IgD-negative memory B cell (primary cell): ENCODE results near the gene TRMT44. TPM values are rescaled to one million over a fixed set of nuclear protein-coding genes. Genes with fewer than 3 reads are reported as not detected.

Experiments
- H3K27ac Mint-ChIP-seq, 3 donors: one replicate each; pipeline ENCODE4 v1.8.0; 2020 to 2022; ENCODE audit warnings: mild to moderate bottlenecking in 3 of 3, mixed read lengths in 3 of 3, moderate library complexity in 1 of 3
- H3K27me3 Mint-ChIP-seq: one replicate; pipeline ENCODE4 v1.8.0; 2021; ENCODE audit warnings: mixed read lengths
- H3K36me3 Mint-ChIP-seq: one replicate; pipeline ENCODE4 v1.8.0; 2020; ENCODE audit warnings: mild to moderate bottlenecking, mixed read lengths
- H3K4me1 Mint-ChIP-seq, 3 donors: one replicate each; pipeline ENCODE4 v1.8.0; 2020 to 2022; ENCODE audit warnings: mixed read lengths in 3 of 3, mild to moderate bottlenecking in 1 of 3
- H3K4me3 Mint-ChIP-seq, 4 donors: one replicate each; pipeline ENCODE4 v1.8.0; 2020 to 2022; ENCODE audit warnings: mild to moderate bottlenecking in 4 of 4, mixed read lengths in 4 of 4, moderate library complexity in 3 of 4
- H3K9me3 Mint-ChIP-seq, 3 donors: one replicate each; pipeline ENCODE4 v1.8.0; 2020 to 2021; ENCODE audit warnings: mixed read lengths in 3 of 3, mild to moderate bottlenecking in 1 of 3
- polyA plus RNA-seq: library from polyadenylated mRNA; unstranded; fragments of 300-500 nt; fragmentation: Illumina TruSeq; gene quantifications from one replicate; pipeline ENCODE4 v1.2.3, GENCODE V29; 2021

TRMT44 gene
- polyA plus RNA-seq, 1 donor from 2014 or later: 18.0 TPM

- Mint-ChIP-seq H3K9me3 (peaks cover 3 to 5% (median 3%) of the 10 kb centered on the region in 3 donors), H3K27ac (no peak overlapping the region), H3K4me3 (no peak overlapping the region), H3K36me3 (peaks cover 2% of the 10 kb centered on the region), H3K27me3 (peaks cover 2% of the 10 kb centered on the region), H3K4me1 (no peaks in the 10 kb centered on the region)
Measured at GRCh38 chr4:8500966-8501365, 60.4 kb downstream of the TRMT44 start.

- Mint-ChIP-seq H3K9me3 (peaks cover 3 to 4% (median 3%) of the 10 kb centered on the region in 3 donors), H3K4me1 (no peaks in the 10 kb centered on the region), H3K36me3 (peaks cover 2% of the 10 kb centered on the region), H3K4me3 (peak overlapping the region in 1 of 4 donors; percentile 12), H3K27me3 (no peaks in the 10 kb centered on the region), H3K27ac (no peak overlapping the region)
Measured at GRCh38 chr4:8501781-8502180, 61.2 kb downstream of the TRMT44 start.

GRCh38 chr4:8502371-8502770 is 61.8 kb downstream of the TRMT44 start:
- Mint-ChIP-seq H3K36me3 (peaks cover 2% of the 10 kb centered on the region), H3K27ac (no peak overlapping the region), H3K4me1 (peaks cover 0 to under 1% (median 0%) of the 10 kb centered on the region in 3 donors), H3K9me3 (peaks cover 3 to 4% (median 3%) of the 10 kb centered on the region in 3 donors), H3K27me3 (no peaks in the 10 kb centered on the region), H3K4me3 (no peak overlapping the region)

- no peak overlapping the region for H3K4me3 Mint-ChIP-seq
- H3K4me1 Mint-ChIP-seq: peaks cover 0 to 1% (median 0%) of the 10 kb centered on the region in 3 donors
- H3K9me3 Mint-ChIP-seq: peaks cover 0 to 3% (median 2%) of the 10 kb centered on the region in 3 donors
- H3K27ac Mint-ChIP-seq: no peak overlapping the region
- peaks cover 2% of the 10 kb centered on the region for H3K36me3 Mint-ChIP-seq
- no peaks in the 10 kb centered on the region for H3K27me3 Mint-ChIP-seq
Measured at GRCh38 chr4:8502836-8503585, 62.4 kb downstream of the TRMT44 start.

GRCh38 chr4:8503801-8504200 is 63.2 kb downstream of the TRMT44 start:
- Mint-ChIP-seq H3K36me3 (peaks cover 2% of the 10 kb centered on the region), H3K4me3 (no peak overlapping the region), H3K27ac (no peak overlapping the region), H3K4me1 (peaks cover 0 to 1% (median 0%) of the 10 kb centered on the region in 3 donors), H3K27me3 (no peaks in the 10 kb centered on the region), H3K9me3 (peaks cover 0 to 3% (median 2%) of the 10 kb centered on the region in 3 donors)

- peak overlapping the region in 1 of 4 donors; percentile 37 for H3K4me3 Mint-ChIP-seq
- H3K4me1 Mint-ChIP-seq: peaks cover 0 to 1% (median 0%) of the 10 kb centered on the region in 3 donors
- no peak overlapping the region for H3K27ac Mint-ChIP-seq
- H3K36me3 Mint-ChIP-seq: peaks cover 2% of the 10 kb centered on the region
- peaks cover 0 to 3% (median 2%) of the 10 kb centered on the region in 3 donors for H3K9me3 Mint-ChIP-seq
- no peaks in the 10 kb centered on the region for H3K27me3 Mint-ChIP-seq
Measured at GRCh38 chr4:8504279-8505007, 63.9 kb downstream of the TRMT44 start.

- Mint-ChIP-seq H3K9me3 (peaks cover 0 to 3% (median 2%) of the 10 kb centered on the region in 3 donors), H3K4me3 (no peak overlapping the region), H3K27ac (no peak overlapping the region), H3K36me3 (peaks cover 2% of the 10 kb centered on the region), H3K27me3 (no peaks in the 10 kb centered on the region), H3K4me1 (peaks cover 0 to 1% (median 0%) of the 10 kb centered on the region in 3 donors)
Measured at GRCh38 chr4:8505229-8505628, 64.7 kb downstream of the TRMT44 start.

- Mint-ChIP-seq H3K4me1 (peaks cover 0 to 1% (median 0%) of the 10 kb centered on the region in 3 donors), H3K4me3 (no peak overlapping the region), H3K27me3 (no peaks in the 10 kb centered on the region), H3K36me3 (peaks cover 2% of the 10 kb centered on the region), H3K27ac (no peak overlapping the region), H3K9me3 (peaks cover 0 to 3% (median 2%) of the 10 kb centered on the region in 3 donors)
Measured at GRCh38 chr4:8506006-8506372, 65.4 kb downstream of the TRMT44 start.

- H3K4me1 Mint-ChIP-seq: peaks cover 0 to 1% (median 0%) of the 10 kb centered on the region in 3 donors
- H3K36me3 Mint-ChIP-seq: peaks cover 2% of the 10 kb centered on the region
- H3K9me3 Mint-ChIP-seq: peaks cover 0 to 3% (median under 1%) of the 10 kb centered on the region in 3 donors
- no peaks in the 10 kb centered on the region for H3K27me3 Mint-ChIP-seq
- no peak overlapping the region for H3K27ac Mint-ChIP-seq
- H3K4me3 Mint-ChIP-seq: no peak overlapping the region
Measured at GRCh38 chr4:8506373-8507195, 66.0 kb downstream of the TRMT44 start.

- Mint-ChIP-seq H3K4me3 (no peak overlapping the region), H3K9me3 (peaks cover 0 to 3% (median 0%) of the 10 kb centered on the region in 3 donors), H3K27ac (no peak overlapping the region), H3K27me3 (no peaks in the 10 kb centered on the region), H3K36me3 (peaks cover 2% of the 10 kb centered on the region), H3K4me1 (peaks cover 0 to 1% (median 0%) of the 10 kb centered on the region in 3 donors)
Measured at GRCh38 chr4:8507196-8507570, 66.6 kb downstream of the TRMT44 start.

- H3K4me1 Mint-ChIP-seq: peaks cover 0 to 1% (median 0%) of the 10 kb centered on the region in 3 donors
- H3K4me3 Mint-ChIP-seq: no peak overlapping the region
- peaks cover 0 to 2% (median 0%) of the 10 kb centered on the region in 3 donors for H3K9me3 Mint-ChIP-seq
- no peaks in the 10 kb centered on the region for H3K27me3 Mint-ChIP-seq
- no peak overlapping the region for H3K27ac Mint-ChIP-seq
- H3K36me3 Mint-ChIP-seq: peaks cover 2% of the 10 kb centered on the region
Measured at GRCh38 chr4:8507624-8508023, 67.0 kb downstream of the TRMT44 start.

- Mint-ChIP-seq H3K4me3 (no peak overlapping the region), H3K4me1 (peaks cover 0 to 1% (median 0%) of the 10 kb centered on the region in 3 donors), H3K27me3 (no peaks in the 10 kb centered on the region), H3K36me3 (no peaks in the 10 kb centered on the region), H3K9me3 (peaks cover 0 to 5% (median 4%) of the 10 kb centered on the region in 3 donors), H3K27ac (no peak overlapping the region)
Measured at GRCh38 chr4:8508266-8508665, 67.7 kb downstream of the TRMT44 start.

GRCh38 chr4:8508740-8509139 is 68.2 kb downstream of the TRMT44 start:
- no peaks in the 10 kb centered on the region for H3K36me3 Mint-ChIP-seq
- peak overlapping the region in 1 of 4 donors; percentile 78 for H3K4me3 Mint-ChIP-seq
- no peaks in the 10 kb centered on the region for H3K27me3 Mint-ChIP-seq
- H3K27ac Mint-ChIP-seq: no peak overlapping the region
- H3K4me1 Mint-ChIP-seq: peaks cover 0 to 1% (median 0%) of the 10 kb centered on the region in 3 donors
- peaks cover 0 to 10% (median 7%) of the 10 kb centered on the region in 3 donors for H3K9me3 Mint-ChIP-seq

- Mint-ChIP-seq H3K36me3 (no peaks in the 10 kb centered on the region), H3K27ac (no peak overlapping the region), H3K9me3 (peaks cover 0 to 10% (median 7%) of the 10 kb centered on the region in 3 donors), H3K4me3 (no peak overlapping the region), H3K27me3 (no peaks in the 10 kb centered on the region), H3K4me1 (peaks cover 0 to 1% (median 0%) of the 10 kb centered on the region in 3 donors)
Measured at GRCh38 chr4:8509311-8509950, 68.9 kb downstream of the TRMT44 start.
